ENCODE measurements around the gene CREB3L2.

Gene CREB3L2

GRCh38 chr7:137895301-137896221 lies 106.3 kb downstream of the CREB3L2 start:
- DNase-seq (ENCODE audit: low spot score) = no peak

GRCh38 chr7:137893143-137893742 lies 108.6 kb downstream of the CREB3L2 start:
- DNase-seq (ENCODE audit: low spot score) = no peak

- no peak for DNase-seq (ENCODE audit: low spot score)
Measured at GRCh38 chr7:137891016-137891655, 110.8 kb downstream of the CREB3L2 start.

GRCh38 chr7:137890449-137890921 lies 111.4 kb downstream of the CREB3L2 start:
- DNase-seq (ENCODE audit: low spot score) = no peak

GRCh38 chr7:137888241-137888640 lies 113.6 kb downstream of the CREB3L2 start:
- DNase-seq (ENCODE audit: low spot score) = no peak

- no peak for DNase-seq (ENCODE audit: low spot score)
Measured at GRCh38 chr7:137886746-137887145, 115.1 kb downstream of the CREB3L2 start.

GRCh38 chr7:137886281-137886680 lies 115.6 kb downstream of the CREB3L2 start:
- no peak for DNase-seq (ENCODE audit: low spot score)

- no peak for DNase-seq (ENCODE audit: low spot score)
Measured at GRCh38 chr7:137885678-137886077, 116.2 kb downstream of the CREB3L2 start.

- no peak for DNase-seq (ENCODE audit: low spot score)
Measured at GRCh38 chr7:137882806-137883205, 119.1 kb downstream of the CREB3L2 start.

GRCh38 chr7:137882261-137882668 lies 119.6 kb downstream of the CREB3L2 start:
- no peak for DNase-seq (ENCODE audit: low spot score)

GRCh38 chr7:137881607-137882260 lies 120.2 kb downstream of the CREB3L2 start:
- DNase-seq (ENCODE audit: low spot score) = no peak

- DNase-seq (ENCODE audit: low spot score) = no peak
Measured at GRCh38 chr7:137880432-137880831, 121.5 kb downstream of the CREB3L2 start.

- DNase-seq (ENCODE audit: low spot score) = no peak
Measured at GRCh38 chr7:137879357-137880158, 122.3 kb downstream of the CREB3L2 start.

- DNase-seq (ENCODE audit: low spot score) = no peak
Measured at GRCh38 chr7:137878333-137878961, 123.4 kb downstream of the CREB3L2 start.

GRCh38 chr7:137877027-137877675 lies 124.7 kb downstream of the CREB3L2 start:
- DNase-seq (ENCODE audit: low spot score) = no peak

GRCh38 chr7:137875746-137876145 lies 126.1 kb downstream of the CREB3L2 start:
- no peak for DNase-seq (ENCODE audit: low spot score)

GRCh38 chr7:137873979-137874777 lies 127.7 kb downstream of the CREB3L2 start:
- no peak for DNase-seq (ENCODE audit: low spot score)

- no peak for DNase-seq (ENCODE audit: low spot score)
Measured at GRCh38 chr7:137873524-137873923, 128.4 kb downstream of the CREB3L2 start.

GRCh38 chr7:137871170-137871915 lies 130.5 kb downstream of the CREB3L2 start:
- no peak for DNase-seq (ENCODE audit: low spot score)
